OCI-LY7 (cell line): ENCODE data around the gene ETFRF1. TPM values are rescaled to one million over a fixed set of nuclear protein-coding genes. Genes with fewer than 3 reads are reported as not detected.

ENCODE experiments used
- BruUV-seq: library from RNA; stranded (reverse); fragments of 400-500 nt; replicated peaks from 2 replicates; lab custom pipeline; 2021; lab: Mats Ljungman, UMichigan
- CTCF ChIA-PET: fragments of 300-600 bp; sonication (Branson Sonifier 250); formaldehyde crosslinking; loops from one replicate; lab custom pipeline; 2022; ENCODE audit warnings: antibody characterized with exemption; ENCODE audit not compliant: unreplicated experiment; lab: Charles Lee
- POLR2A ChIA-PET: fragments of 300-600 bp; sonication (Branson Sonifier 250); formaldehyde crosslinking; loops from one replicate; lab custom pipeline; 2022; ENCODE audit warnings: antibody characterized with exemption; lab: Charles Lee
- DNase-seq: peaks from one replicate; pipeline ENCODE4 v3.0.0-alpha.2; 2015; ENCODE audit warnings: low spot score
- H2AFZ ChIP-seq: fragments of 200-600 bp; sonication (generic), shearing (Covaris generic); 2 replicates; pipeline ENCODE4 v1.6.1; 2014; ENCODE audit warnings: mild to moderate bottlenecking, antibody characterized with exemption, low read length, moderate library complexity
- H3K27ac ChIP-seq: fragments of 200-600 bp; sonication (generic); 2 replicates; pipeline ENCODE4 v1.5.1; 2014; ENCODE audit warnings: mixed run types, low read depth, mild to moderate bottlenecking, moderate library complexity, low read length, inconsistent platforms; ENCODE audit not compliant: poor library complexity, severe bottlenecking
- H3K36me3 ChIP-seq: fragments of 200-600 bp; sonication (generic); 2 replicates; pipeline ENCODE4 v1.6.1; 2014; ENCODE audit warnings: mild to moderate bottlenecking, antibody characterized with exemption, low read length, moderate library complexity, mixed read lengths; ENCODE audit not compliant: insufficient read depth
- H3K4me1 ChIP-seq: fragments of 200-600 bp; sonication (generic); 2 replicates; pipeline ENCODE4 v1.5.1; 2014; ENCODE audit warnings: mild to moderate bottlenecking, low read length; ENCODE audit not compliant: insufficient read depth, poor library complexity, severe bottlenecking
- H3K4me2 ChIP-seq: fragments of 200-600 bp; sonication (generic); 2 replicates; pipeline ENCODE4 v1.6.1; 2014; ENCODE audit warnings: mild to moderate bottlenecking, low read length
- H3K4me3 ChIP-seq: fragments of 200-600 bp; sonication (generic); 2 replicates; pipeline ENCODE4 v1.5.1; 2014; ENCODE audit warnings: mild to moderate bottlenecking, low read depth, low read length; ENCODE audit not compliant: poor library complexity, severe bottlenecking
- H3K79me2 ChIP-seq: fragments of 200-600 bp; sonication (generic); 2 replicates; pipeline ENCODE4 v1.6.1; 2016; ENCODE audit warnings: low read depth, mild to moderate bottlenecking, low read length, moderate library complexity, mixed read lengths; ENCODE audit not compliant: insufficient read depth
- H3K9me2 ChIP-seq: fragments of 200-600 bp; sonication (generic); 2 replicates; pipeline ENCODE4 v1.6.1; 2016; ENCODE audit warnings: mild to moderate bottlenecking, low read length, mixed read lengths; ENCODE audit not compliant: insufficient read depth
- H3K9me3 ChIP-seq: fragments of 200-600 bp; sonication (generic); 2 replicates; pipeline ENCODE4 v1.6.1; 2014; ENCODE audit warnings: mild to moderate bottlenecking, mixed run types, low read length, mixed read lengths
- H4K20me1 ChIP-seq: fragments of 200-600 bp; sonication (generic); 2 replicates; pipeline ENCODE4 v1.6.1; 2014; ENCODE audit warnings: mild to moderate bottlenecking, antibody characterized with exemption, low read length, moderate library complexity, mixed read lengths; ENCODE audit not compliant: insufficient read depth
- EZH2phosphoT487 ChIP-seq: fragments of 200-600 bp; sonication (generic); IDR thresholded peaks from 2 replicates; pipeline ENCODE4 v1.6.1; 2018; ENCODE audit warnings: low read depth, borderline replicate concordance, mild to moderate bottlenecking, mixed run types, antibody characterized with exemption, low read length, moderate library complexity, mixed read lengths
- intact Hi-C: fragments of 100-400 bp; cut with micrococcal nuclease; formaldehyde crosslinking; loops from one replicate; pipeline ENCODE4 v1.10.0; 2022; ENCODE audit not compliant: unreplicated experiment
- total RNA-seq, 2 experiments: library from RNA; depleted of rRNA in 1 of 2; stranded (reverse); fragments of >200 nt in 1 of 2; shearing (Covaris generic) in 1 of 2; gene quantifications; 2 replicates each; pipeline ENCODE4 v1.2.3, GENCODE V29; 2014 to 2022
- TF ChIP-seq, protein P1 (sequence below): fragments of 200-600 bp; sonication (generic); conservative IDR thresholded peaks from 2 replicates; pipeline ENCODE4 v1.5.1; 2014; ENCODE audit warnings: mild to moderate bottlenecking, antibody characterized with exemption, low read length, moderate library complexity, mixed read lengths

Gene ETFRF1
- total RNA-seq, 2 experiments from 2014 or later: 8.5 to 11.4 TPM

DNA sequence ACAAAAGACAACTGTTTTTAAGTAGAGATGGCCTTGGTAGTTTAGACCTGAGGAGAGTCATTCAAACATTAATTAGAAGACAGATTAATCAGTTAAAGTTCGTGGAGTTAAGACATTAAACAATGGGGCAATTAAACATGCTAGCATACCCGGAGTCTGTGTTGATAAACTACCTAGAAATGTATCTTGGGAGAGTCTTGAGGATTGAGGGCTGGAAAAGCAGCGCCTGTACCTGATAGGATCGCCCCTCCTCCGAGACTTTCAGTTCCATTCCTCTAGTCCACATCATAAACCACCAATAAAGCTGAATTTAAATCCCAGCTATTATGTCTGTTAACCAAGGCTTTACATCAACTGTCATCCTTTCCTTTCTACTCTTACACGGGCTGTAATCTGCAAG lies 56.7 kb downstream of the ETFRF1 start:
- Histone ChIP-seq H3K9me2 (no peaks in the 10 kb centered on the region), H3K9me3 (no peaks in the 10 kb centered on the region), H3K27ac (peak overlapping the region; percentile 53), H3K4me3 (peak overlapping the region; percentile 99), H3K4me1 (peaks cover 56% of the 10 kb centered on the region), H2AFZ (peak overlapping the region; percentile 97), H4K20me1 (peaks cover 7% of the 10 kb centered on the region; the same call in 1 of the 2 replicates), H3K79me2 (peaks cover 35% of the 10 kb centered on the region), H3K36me3 (peaks cover 16% of the 10 kb centered on the region), H3K4me2 (peak overlapping the region; percentile 96)
- DNase-seq: no peak
- no TSS peak for BruUV-seq
- intact Hi-C loops: loop anchor here (2.0 to 5.0 kb wide), 4 partner anchors 71 to 1581 kb away; partner anchors contain the start of genes BCAT1 and ITPR2
- TF ChIP-seq, protein P1, sequence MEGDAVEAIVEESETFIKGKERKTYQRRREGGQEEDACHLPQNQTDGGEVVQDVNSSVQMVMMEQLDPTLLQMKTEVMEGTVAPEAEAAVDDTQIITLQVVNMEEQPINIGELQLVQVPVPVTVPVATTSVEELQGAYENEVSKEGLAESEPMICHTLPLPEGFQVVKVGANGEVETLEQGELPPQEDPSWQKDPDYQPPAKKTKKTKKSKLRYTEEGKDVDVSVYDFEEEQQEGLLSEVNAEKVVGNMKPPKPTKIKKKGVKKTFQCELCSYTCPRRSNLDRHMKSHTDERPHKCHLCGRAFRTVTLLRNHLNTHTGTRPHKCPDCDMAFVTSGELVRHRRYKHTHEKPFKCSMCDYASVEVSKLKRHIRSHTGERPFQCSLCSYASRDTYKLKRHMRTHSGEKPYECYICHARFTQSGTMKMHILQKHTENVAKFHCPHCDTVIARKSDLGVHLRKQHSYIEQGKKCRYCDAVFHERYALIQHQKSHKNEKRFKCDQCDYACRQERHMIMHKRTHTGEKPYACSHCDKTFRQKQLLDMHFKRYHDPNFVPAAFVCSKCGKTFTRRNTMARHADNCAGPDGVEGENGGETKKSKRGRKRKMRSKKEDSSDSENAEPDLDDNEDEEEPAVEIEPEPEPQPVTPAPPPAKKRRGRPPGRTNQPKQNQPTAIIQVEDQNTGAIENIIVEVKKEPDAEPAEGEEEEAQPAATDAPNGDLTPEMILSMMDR: no peak
- no peak for TF ChIP-seq EZH2phosphoT487
- CTCF ChIA-PET: interaction anchor here (1.4 kb wide), 1 partner anchor 10 kb away, joined by 5 read pairs; no protein-coding TSS in a partner anchor
- POLR2A ChIA-PET: interaction anchor here (0.6 to 3.4 kb wide), 5 partner anchors 11 to 1001 kb away, joined by 3 to 21 read pairs (median 4); no protein-coding TSS in a partner anchor

DNA sequence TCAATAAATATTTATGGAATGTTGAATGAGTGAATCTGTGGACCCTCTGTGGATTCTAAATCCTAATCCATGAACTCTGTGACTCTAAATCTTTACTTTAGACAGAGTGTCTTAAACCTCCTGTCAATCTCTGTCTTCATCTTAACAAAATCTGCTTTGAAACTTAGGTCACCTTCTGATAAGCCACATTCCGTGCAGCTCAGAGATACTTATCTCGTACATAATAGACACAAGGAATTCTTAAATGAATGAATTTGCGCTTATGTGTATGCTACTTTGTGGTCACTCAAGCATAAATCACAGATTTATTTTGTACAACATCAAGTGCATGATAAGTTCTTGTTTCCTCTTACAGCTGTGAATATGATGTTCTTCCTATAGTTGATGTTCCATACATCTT lies 57.9 kb downstream of the ETFRF1 start:
- intact Hi-C loops: loop anchor here (5.0 kb wide), 2 partner anchors 261 to 1579 kb away; partner anchors contain the start of gene ITPR2
- ChIA-PET CTCF (interaction anchor here (1.4 kb wide), 1 partner anchor 11 kb away, joined by 5 read pairs; no protein-coding TSS in a partner anchor), POLR2A (interaction anchor here (0.5 to 3.4 kb wide), 8 partner anchors 10 to 134 kb away, joined by 3 to 21 read pairs (median 4); partner anchors contain the start of genes DNAI7 and ETFRF1)
- peak overlapping the region; percentile 33 for H3K4me3 ChIP-seq
- TF ChIP-seq, protein P1: no peak
- TF ChIP-seq EZH2phosphoT487: no peak
- H3K27ac ChIP-seq: peak overlapping the region; percentile 53
- peaks cover 7% of the 10 kb centered on the region; the same call in 1 of the 2 replicates for H4K20me1 ChIP-seq
- no peaks in the 10 kb centered on the region for H3K9me2 ChIP-seq
- DNase-seq: no peak
- peaks cover 9% of the 10 kb centered on the region; the same call in 1 of the 2 replicates for H3K36me3 ChIP-seq
- no peaks in the 10 kb centered on the region for H3K9me3 ChIP-seq
- H3K4me2 ChIP-seq: peak overlapping the region; percentile 63
- H3K4me1 ChIP-seq: peaks cover 52% of the 10 kb centered on the region
- H2AFZ ChIP-seq: peak overlapping the region; percentile 71; the same call in 1 of the 2 replicates
- no TSS peak for BruUV-seq
- peaks cover 23% of the 10 kb centered on the region for H3K79me2 ChIP-seq
